ENCODE data around the gene TRIM3. TPM values are rescaled to one million over a fixed set of nuclear protein-coding genes. Genes with fewer than 3 reads are reported as not detected.

Gene TRIM3
- total RNA-seq, 1 donor from 2014 or later: 27.2 TPM

DNA sequence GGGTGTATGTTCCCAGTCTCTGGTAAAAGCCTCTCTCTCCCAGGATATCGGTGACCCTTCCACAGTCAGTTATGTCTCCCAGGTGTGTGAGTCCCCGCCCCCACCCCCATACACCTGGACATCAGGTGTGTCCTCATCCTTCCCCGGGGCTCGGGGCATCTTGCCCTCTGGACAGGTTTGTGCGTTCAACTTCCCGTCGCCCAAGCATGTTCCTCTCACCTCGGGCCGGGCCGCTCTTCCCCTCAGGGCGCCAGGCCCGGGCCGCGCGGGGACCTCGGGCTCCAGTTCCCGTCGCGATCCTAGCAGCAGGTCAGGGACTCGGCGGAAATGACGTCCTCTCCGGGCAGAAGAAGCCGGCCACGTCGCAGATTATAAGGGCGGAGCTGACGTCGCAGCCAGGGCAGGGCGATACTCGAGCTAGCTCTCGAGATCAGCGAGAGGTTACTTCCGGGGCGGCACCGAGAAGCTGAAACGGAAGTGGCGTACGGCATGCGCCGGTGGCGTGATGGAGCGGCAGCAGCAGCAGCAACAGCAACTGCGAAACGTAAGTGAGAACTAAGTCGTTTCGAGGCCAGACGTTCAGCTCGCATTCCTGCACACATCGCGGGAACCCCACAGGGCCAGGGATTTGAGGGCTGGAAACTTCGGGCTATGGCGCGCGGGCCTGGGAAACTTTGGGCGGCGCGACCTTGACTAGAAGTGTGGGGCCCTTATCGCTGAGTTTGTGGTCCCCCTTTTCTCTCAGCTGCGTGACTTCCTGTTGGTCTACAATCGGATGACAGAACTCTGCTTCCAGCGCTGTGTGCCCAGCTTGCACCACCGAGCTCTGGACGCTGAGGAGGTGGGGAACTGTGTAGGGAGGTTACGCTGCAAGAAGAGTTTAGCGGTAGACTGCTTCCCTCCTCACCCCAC is 7.5 kb upstream of the TRIM3 start, which contains the start of the genes ARFIP2 and TIMM10B:
ARFIP2 (minus strand) TSS at position 320 of the 912 bp plus-strand sequence. CDS start 910 bp downstream, outside the sequence.
TIMM10B (plus strand) TSS at position 490 of the 912 bp plus-strand sequence; CDS start at position 506, 16 bp downstream.
- H3K36me3 Mint-ChIP-seq (ENCODE audit: low read depth): peaks cover 21% of the 10 kb centered on the region
- no peaks in the 10 kb centered on the region for H3K9me3 Mint-ChIP-seq (ENCODE audit: low read depth)

DNA sequence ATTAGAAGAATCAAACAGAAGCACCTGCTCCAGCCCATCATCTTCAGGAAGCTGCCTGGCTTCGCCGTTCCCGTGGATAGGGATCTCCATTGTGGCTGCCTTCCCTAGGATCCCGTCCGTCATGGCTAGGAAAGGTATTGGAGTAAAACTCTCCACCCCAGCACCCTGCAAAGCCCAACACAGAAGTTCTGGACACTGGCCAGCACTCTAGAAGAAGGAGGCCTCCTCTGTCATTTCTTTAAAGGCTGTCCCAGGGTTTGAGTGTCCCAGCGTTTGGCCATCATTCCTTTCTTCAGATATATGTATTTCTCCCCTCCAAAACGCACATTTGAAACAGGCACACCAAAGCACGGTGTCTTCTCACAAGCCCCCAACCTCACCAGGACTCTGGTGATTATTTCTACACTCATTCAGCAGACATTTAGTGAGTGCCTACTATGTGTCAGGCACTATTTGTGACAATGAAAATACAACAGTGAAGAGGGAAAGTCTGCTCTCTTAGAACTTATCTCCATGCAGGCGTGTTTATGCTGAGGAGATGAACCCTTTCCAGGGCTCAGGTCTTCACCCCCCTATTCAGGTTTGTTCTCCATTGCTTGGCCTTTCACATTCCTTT is 6.7 kb upstream of the TRIM3 start:
- H3K4me3 Mint-ChIP-seq (ENCODE audit: unreplicated experiment): peak overlapping the region; percentile 92
- H3K4me1 Mint-ChIP-seq (ENCODE audit: low read depth): peaks cover 41% of the 10 kb centered on the region
- DNase-seq (ENCODE audit: low spot score): no peak
- TF ChIP-seq, protein P1, sequence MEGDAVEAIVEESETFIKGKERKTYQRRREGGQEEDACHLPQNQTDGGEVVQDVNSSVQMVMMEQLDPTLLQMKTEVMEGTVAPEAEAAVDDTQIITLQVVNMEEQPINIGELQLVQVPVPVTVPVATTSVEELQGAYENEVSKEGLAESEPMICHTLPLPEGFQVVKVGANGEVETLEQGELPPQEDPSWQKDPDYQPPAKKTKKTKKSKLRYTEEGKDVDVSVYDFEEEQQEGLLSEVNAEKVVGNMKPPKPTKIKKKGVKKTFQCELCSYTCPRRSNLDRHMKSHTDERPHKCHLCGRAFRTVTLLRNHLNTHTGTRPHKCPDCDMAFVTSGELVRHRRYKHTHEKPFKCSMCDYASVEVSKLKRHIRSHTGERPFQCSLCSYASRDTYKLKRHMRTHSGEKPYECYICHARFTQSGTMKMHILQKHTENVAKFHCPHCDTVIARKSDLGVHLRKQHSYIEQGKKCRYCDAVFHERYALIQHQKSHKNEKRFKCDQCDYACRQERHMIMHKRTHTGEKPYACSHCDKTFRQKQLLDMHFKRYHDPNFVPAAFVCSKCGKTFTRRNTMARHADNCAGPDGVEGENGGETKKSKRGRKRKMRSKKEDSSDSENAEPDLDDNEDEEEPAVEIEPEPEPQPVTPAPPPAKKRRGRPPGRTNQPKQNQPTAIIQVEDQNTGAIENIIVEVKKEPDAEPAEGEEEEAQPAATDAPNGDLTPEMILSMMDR (IDR thresholded peaks at IDR 0.05): no peak
- peaks cover 21% of the 10 kb centered on the region for H3K36me3 Mint-ChIP-seq (ENCODE audit: low read depth)
- H3K9me3 Mint-ChIP-seq (ENCODE audit: low read depth): no peaks in the 10 kb centered on the region
- no peaks in the 10 kb centered on the region for H3K27me3 Mint-ChIP-seq (ENCODE audit: low read depth)
- peak overlapping the region; percentile 99 for H3K27ac Mint-ChIP-seq (ENCODE audit: unreplicated experiment)

More for the DNA sequence above, 7.5 kb upstream of the TRIM3 start, which contains the start of the genes ARFIP2 and TIMM10B:
- TF ChIP-seq, protein P1 (IDR thresholded peaks at IDR 0.05): no peak
- DNase-seq (ENCODE audit: low spot score): peak; percentile 99
- H3K4me1 Mint-ChIP-seq (ENCODE audit: low read depth): peaks cover 39% of the 10 kb centered on the region
- peak within 1 kb of the TSS; percentile 99 for H3K27ac Mint-ChIP-seq (ENCODE audit: unreplicated experiment)
- H3K4me3 Mint-ChIP-seq (ENCODE audit: unreplicated experiment): peak within 1 kb of the TSS; percentile 92
- H3K27me3 Mint-ChIP-seq (ENCODE audit: low read depth): no peaks in the 10 kb centered on the region

DNA sequence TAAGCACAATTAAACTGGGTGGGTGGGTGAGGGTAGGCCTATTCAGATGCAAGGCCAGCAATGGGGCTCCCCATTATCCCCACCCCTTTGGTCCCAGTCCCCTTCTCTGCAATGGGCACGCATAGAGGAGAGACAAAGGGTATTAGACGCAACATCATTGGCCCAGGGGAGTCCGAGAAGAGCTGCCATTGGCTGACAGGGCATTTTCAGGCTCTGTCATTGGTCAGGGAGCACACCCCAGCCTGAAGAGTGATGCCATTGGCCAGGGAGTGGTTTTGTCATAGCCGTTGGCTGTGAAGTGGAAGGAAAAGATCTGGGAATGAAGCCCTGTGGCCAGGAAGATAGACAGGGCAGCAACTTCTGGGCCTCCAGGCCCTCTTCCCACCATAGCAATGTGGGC is 2.8 kb upstream of the TRIM3 start:
- peaks cover 53% of the 10 kb centered on the region for H3K4me1 Mint-ChIP-seq (ENCODE audit: low read depth)
- TF ChIP-seq, protein P1 (IDR thresholded peaks at IDR 0.05): no peak
- peak overlapping the region; percentile 79 for H3K27ac Mint-ChIP-seq (ENCODE audit: unreplicated experiment)

DNA sequence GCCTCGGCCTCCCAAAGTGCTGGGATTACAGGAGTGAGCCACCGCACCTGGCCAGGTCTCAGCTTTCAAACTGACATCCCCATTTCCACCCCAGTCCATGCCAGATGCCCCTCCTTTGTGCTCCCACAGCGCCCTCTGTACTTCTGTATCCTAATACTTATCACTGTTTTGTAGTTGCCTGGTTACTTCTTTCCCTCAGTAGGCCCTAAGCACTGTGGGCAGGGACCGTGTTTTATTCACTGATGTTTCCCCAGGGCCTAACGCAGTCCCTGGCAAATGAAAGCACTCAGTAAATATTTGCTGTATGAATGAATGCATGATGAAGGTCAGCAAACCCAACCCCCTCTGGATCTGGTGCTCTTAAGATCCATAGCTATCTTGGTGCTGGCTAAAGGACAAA is 2.2 kb upstream of the TRIM3 start:
- peaks cover 53% of the 10 kb centered on the region for H3K4me1 Mint-ChIP-seq (ENCODE audit: low read depth)
- H3K27me3 Mint-ChIP-seq (ENCODE audit: low read depth): no peaks in the 10 kb centered on the region
- no peaks in the 10 kb centered on the region for H3K9me3 Mint-ChIP-seq (ENCODE audit: low read depth)
- no peak overlapping the region for H3K4me3 Mint-ChIP-seq (ENCODE audit: unreplicated experiment)
- no peak for DNase-seq (ENCODE audit: low spot score)
- peaks cover 11% of the 10 kb centered on the region for H3K36me3 Mint-ChIP-seq (ENCODE audit: low read depth)
- H3K27ac Mint-ChIP-seq (ENCODE audit: unreplicated experiment): peak overlapping the region; percentile 74
- TF ChIP-seq, protein P1 (IDR thresholded peaks at IDR 0.05): no peak

More for the DNA sequence above, 2.8 kb upstream of the TRIM3 start:
- Mint-ChIP-seq H3K9me3 (ENCODE audit: low read depth) (no peaks in the 10 kb centered on the region), H3K4me3 (ENCODE audit: unreplicated experiment) (no peak overlapping the region), H3K36me3 (ENCODE audit: low read depth) (peaks cover 11% of the 10 kb centered on the region), H3K27me3 (ENCODE audit: low read depth) (no peaks in the 10 kb centered on the region)
- DNase-seq (ENCODE audit: low spot score): no peak

Measured in chondrocyte (in vitro differentiated cells).